GM21447 (cell line): ENCODE measurements around the gene TNFAIP1.
"Not testable (repeated sequence)": the region's sequence is repeated elsewhere in the genome, so short reads cannot be mapped to it uniquely, and the experiment has no call there.

ENCODE experiments used
- ATAC-seq: cut with Tn5 transposase; IDR thresholded peaks from one replicate; pipeline ENCODE4 v1.9.1; 2021; ENCODE audit not compliant: unreplicated experiment

The TNFAIP1 gene, protein sequence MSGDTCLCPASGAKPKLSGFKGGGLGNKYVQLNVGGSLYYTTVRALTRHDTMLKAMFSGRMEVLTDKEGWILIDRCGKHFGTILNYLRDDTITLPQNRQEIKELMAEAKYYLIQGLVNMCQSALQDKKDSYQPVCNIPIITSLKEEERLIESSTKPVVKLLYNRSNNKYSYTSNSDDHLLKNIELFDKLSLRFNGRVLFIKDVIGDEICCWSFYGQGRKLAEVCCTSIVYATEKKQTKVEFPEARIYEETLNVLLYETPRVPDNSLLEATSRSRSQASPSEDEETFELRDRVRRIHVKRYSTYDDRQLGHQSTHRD

DNA sequence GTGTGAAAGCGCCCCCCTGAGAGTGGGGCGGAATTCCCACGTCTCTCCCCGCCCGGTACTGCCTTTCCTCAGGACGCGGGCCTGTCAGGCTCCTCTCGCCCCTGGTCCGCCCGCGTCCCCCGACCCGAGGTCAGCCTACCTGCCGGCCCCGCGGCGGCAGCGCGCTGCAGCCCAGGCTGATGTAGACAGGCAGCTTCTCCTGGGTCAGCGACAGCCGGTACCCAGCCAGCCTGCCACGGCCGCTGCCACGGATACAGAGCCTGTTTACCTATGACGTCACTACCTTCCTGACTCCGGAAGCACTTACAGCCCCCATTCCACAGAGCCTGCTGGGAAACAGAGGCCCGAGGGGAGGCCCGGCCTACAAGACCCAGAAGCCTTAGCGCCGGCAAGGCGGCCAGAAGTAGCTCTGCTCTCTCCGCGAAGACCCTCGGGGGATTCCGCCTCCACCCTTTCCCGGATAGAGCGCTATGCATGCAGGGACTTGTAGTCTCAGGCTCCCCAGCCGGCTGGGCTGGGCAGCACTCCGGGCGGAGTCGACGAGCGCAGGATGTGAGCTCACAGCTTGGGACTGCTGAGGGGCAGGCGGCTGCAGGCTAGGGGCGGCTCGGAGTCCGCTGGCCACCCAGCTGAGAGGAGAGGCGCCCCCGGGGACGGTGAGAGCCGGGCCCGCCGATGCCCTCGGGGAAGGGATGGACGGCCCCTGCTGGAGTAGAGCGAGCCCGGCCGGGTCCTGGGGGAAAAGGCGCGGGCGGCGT lies at the start of gene TNFAIP1, which contains the start of gene IFT20:
TSS of gene TNFAIP1 (plus strand) at position 561 of the 758 bp plus-strand sequence. CDS start 3,761 bp downstream, outside the sequence.
TSS of gene IFT20 (minus strand) at position 272 of the 758 bp plus-strand sequence. CDS start 3,487 bp downstream, outside the sequence.
- peak; percentile 96 for ATAC-seq

DNA sequence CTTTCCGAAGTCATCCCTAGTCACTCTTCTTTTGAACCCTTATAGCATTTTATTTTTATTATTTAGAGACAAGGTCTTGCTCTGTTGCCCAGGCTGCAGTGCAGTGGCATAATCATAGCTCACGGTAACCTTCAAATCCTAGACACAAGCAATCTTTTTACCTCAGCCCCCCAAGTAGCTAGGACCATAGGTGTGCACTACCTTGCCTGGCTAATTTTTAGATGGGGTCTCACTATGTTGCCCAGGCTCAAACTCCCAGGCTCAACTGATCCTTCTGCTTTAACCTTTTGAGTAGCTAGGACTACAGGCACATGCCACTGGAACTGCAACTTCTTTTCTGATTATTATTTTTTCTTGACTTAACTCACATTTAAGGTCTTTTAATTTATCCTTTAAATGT lies 49.6 kb upstream of the TNFAIP1 start:
- no peak for ATAC-seq

DNA sequence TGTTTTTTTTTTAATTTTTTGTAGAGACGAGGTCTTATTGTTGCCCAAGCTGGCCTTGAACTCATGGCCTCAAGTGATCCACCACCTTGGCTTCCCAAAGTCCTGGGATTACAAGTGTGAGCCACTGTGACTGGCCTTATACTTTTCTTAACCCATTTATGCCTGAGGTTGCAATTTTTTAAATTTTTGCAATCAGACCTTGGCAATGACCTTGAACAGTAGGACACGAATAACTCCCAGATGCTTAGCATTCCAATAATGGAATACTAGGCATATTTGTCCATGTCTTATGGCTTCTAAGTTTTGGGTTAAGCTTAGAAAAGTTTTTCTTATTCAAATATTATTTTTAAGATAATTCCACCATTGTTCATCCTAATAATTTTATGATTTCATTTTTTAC lies 44.9 kb upstream of the TNFAIP1 start:
- no peak for ATAC-seq

DNA sequence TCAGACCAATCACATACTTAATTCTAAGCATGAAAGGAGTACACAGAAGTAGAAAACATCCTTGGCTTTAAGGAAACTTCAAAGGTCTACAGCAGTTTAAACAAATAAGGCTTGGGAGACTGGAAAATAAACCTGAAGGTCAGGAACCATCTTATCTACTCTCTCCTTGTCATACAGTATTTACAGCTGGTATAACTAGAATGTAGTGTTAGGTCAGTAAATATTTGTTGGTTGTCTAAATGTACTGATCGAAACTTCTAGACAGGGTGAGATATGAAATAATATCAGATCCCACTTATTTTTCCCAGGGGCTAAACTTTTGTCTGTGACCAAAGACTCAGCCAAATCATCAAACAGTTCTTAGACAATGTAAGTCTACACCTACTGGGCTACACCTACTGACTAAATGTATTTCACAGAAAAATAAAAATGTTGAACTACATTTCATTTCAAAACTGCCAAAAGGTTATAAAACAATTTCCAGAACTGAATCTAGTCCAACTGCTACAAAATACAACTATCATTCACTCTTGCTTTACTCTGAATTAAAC lies 43.7 kb upstream of the TNFAIP1 start:
- ATAC-seq: no peak

DNA sequence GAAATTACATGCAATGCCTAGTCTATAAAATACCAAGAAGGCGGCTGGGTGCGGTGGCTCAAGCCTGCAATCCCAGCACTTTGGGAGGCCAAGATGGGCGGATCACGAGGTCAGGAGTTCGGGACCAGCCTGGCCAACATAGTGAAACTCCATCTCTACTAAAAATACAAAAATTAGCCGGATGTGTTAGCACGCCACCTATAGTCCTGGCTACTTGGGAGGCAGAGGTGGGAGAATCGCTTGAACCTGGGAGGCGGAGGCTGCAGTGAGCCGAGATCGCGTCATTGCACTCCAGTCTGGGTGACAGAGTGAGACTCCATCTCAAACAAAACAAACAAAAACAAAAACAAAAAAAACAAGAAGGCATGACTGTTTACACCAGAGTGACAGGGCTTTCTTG lies 42.7 kb upstream of the TNFAIP1 start:
- not testable (repeated sequence) for ATAC-seq

DNA sequence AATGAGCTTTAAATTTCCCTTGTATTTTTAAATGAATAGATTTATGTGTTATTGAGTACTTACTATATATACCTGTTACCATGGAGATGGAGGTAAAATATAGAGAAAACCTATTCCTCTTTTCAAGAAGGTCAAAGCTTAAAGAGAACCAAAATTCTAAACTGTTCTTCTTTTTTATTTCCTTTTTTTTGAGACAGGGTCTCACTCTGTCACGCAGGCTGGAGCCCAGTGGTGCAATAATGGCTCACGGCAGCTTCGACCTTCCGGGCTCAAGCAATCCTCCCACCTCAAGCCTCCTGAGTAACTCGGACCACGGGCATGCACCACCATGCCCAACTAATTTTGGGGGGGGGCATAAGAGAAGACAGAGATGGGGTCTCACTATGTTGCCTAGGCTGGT lies 41.6 kb upstream of the TNFAIP1 start:
- no peak for ATAC-seq

DNA sequence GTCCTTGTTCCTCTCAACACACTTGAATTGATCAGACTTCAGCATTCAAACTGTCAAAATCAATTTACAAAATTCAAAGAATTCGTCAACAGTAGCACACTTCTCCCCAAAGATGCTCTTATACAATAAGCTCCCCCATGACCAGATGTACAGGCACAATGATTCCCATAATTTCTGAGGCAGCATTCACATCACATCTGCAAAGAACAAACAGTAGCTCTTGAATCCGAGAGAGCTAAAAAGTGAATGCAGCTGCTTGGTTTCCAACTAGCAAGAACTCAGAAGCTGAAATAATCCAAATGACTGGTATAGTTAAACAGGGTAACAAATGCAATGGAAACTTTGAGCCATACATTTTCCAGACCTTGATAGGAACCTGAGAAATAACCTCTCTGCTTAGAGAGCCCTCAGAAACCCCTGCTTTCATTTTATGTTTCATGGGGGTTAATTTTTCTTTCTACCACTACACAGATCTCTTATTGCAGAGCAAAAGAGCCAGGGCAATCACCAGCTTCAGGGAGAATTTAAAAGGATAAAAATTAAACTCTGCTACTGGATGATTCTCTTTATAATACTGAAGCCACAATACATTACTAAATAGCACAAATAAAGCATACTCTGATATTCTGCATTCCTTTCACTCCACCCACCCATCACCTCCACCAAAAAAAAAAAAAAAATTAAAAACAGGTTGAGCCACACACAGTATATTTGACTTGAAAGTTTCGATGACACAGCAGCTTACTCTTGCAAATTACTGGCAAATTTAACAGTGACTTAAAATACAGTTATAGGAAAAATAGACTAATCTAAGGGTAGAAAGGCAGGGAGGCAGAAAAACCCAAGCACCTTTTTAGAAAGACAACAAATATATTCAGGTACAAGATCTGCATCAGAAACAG lies 39.6 kb upstream of the TNFAIP1 start:
- ATAC-seq: no peak

DNA sequence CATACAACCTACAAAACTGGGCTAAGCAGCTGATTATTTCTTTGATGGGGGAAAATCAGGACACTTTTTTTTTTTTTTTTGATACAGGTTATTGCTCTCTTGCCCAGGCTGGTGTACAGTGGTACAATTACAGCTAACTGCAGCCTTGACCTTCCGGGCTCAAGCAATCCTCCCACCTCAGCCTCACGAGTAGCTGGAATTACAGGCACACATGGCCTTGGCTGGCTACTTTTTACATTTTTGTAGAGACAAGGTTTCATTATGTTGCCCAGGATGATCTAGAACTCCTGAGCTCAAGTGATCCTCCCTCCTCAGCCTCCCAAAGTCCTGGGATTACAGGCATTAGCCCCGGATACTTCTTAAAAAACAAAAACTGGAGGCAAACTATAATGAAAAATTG lies 37.1 kb upstream of the TNFAIP1 start:
- no peak for ATAC-seq

DNA sequence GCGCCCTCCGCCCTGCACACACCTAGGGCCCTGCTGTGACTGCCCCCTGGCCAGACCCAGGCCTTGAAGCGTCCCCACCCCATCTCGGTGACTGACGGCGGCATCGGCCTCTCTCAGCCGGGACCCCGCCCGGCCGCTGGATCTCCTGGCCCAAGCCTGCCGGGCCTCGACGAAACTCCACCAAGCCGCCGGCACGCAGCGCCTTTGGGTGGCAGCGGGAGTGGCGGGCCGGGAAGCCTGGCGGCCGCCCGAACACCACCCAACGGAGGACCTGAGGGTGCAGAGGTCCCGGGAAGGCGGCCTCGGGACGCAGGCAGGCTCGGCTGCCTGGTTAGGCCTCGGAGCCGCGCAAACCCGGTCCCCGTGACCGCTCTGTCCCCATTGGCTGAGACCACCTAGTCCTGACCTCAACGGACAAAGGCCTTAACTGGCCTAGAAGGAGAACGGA lies 28.6 kb upstream of the TNFAIP1 start:
- no peak for ATAC-seq

DNA sequence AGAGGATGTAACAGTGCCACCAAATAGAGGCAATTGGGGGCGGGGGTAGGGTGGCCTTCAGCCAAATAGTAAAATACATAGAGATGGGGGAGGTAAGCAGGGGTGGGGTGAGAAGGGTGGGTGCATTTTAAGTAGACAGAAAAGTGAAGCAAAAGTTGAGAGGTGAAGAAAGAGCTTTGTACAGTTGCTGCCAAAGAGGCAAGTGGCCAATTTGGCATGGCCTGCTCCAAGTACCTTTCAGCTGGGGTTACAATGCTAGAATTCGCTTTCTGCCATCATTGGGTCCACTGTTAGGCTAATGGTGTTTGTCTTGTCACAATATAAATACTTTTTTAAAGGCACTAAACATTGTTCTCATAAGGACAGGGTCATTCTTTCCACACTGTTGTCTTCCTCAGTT lies 21.7 kb upstream of the TNFAIP1 start:
- ATAC-seq: no peak

DNA sequence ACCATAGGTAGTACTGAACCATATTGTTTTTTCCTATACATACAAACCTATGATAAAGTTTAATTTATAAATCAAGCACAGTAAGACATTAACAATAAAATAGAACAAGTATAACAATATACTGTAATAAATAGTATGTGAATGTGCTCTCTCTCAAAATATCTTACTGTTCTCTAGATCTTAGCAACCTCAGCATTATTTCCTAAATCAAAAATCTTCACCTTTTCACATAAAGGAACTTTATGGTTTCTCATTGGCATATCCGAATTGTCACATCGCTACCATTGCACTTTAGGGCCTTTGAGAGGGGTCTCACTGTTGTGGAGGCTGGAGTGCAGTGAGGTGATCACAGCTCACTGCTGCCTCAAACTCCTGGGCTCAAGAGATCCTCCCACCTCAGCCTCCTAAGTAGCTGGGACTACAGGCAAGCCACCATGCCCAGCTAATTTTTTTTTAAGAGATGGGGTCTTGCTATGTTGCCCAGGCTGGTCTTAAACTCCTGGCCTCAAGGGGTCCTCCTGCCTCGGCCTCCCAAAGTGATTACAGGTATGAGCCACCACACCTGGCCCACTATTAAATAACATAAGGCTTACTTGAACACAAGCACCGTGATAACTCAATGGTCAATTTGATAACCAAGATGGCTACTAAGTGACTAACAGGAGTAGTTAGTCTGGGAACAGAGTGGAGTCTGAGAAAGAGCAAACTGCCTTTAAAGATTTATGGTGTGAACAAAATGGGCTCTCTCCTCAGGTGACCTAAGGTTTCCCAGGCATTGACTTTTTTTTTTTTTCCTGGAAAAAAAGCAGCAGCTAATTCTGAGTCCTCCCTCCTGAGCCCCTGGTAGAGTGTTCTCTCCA lies 19.5 kb upstream of the TNFAIP1 start:
- no peak for ATAC-seq

DNA sequence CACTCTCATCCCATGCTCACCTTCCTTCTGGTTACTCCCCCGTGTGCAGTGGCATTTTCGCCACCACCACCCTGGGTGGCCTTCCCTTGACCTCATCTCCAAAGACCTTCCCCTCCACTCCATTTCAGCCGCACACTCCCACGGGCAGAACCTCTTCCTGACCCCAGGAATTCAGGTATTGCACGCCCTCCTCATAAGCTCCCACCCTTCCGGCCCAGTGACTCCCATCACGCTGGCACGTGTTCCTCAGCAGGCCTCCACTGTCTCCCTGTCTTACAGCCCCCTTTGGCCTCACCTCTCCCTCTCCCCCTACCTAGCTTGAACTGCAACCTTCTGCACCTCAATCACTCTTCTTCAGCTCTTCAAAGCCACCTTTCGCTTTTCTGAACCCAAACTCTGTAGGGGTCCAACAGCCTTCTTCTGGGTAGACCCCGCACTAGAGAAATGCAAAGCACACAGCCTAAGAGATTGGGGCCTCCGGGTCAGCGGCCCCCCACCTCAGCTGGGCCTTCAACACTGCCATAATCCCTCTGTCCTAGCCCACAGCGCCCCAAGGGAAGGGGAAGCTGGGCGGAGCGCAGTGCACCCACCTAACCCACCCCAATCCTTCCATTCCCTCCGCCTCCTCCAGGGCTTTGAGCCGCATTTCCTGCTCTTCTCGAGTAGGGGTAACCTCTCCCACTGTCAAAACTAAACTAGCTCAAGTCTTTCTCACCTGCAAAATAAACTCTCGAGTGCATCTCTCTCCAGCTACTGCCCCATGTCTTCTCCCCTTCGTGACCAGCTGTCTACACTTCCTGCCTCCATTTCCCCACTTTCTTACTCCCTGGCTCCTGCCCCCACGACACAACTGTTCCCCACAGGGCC lies 18.2 kb upstream of the TNFAIP1 start:
- no peak for ATAC-seq

DNA sequence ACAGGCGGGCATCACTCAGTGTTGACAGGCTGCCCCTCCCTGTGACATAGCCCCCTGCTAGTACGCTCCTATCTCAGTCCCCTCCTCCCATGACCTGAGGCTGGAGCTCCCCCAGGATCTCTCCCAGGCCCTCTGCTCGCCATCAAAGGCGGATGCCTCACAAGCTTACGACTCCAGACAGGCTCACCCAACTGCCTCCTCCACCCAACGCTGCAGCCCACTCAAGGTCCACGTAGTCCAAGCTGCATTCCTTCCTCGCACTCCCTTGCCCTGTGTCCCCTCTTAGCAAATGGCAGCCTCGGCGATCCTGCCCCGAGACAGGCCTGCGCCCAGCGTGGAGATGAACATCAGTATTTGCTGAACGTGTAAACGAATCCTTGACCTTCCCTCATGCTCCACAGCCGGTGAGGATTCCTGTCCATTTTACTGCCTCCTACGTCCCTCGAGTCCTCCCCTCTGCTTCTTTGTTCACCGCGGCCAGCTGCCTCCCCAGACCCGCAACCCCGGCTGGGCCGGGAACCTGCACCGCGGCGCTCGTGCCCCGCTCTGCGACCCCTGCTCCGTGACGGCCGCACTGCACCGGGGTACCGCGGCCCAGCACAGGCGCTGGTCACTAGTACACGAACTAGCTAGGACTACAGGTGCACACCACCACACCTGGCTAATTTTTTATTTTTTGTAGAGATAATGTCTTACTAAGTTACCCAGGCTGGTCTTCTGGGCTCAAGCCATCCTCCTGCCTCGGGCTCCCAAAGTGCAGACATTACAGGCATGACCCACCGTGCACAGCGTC lies 17.4 kb upstream of the TNFAIP1 start:
- no peak for ATAC-seq

DNA sequence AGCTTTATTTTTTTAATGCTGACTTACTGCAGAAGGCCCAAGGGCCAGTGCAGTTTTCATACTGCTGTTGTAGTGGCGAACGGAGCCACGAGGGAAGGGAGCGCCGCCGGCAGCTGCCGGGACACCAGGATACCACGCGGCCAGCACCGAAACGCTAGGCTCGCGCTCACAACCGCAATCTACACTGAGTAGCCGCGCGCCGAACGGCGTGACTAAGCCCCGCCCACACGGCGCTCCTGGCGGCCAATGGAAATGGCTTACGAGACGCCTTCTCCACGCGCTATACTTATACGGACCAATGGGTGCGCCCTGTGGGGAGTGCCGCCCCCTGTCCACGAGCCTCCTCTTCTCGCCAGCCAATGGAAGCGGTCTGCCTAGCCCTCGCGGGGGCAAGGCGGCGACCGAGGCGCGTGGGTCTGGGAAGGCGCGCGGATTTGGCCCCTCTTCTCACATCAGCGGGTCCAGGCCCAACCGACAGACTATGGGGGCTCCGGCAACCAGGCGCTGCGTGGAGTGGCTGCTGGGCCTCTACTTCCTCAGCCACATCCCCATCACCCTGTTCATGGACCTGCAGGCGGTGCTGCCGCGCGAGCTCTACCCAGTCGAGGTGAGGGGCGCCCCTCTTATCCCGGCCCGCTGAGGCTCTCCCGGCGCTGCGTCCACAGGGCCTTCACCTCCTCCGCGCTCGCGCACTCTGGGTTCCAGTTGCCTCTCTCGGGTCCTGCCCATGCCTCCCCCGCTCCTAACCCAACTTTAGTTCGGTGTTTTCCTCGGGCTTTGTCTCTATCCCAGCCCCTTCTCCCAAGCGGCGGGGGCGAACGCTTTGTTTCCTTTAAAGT lies 16.6 kb upstream of the TNFAIP1 start, which contains the start of gene TMEM97:
TSS of gene TMEM97 (plus strand) at position 442 of the 839 bp plus-strand sequence. CDS start at position 482, 40 bp downstream.
- peak; percentile 95 for ATAC-seq

DNA sequence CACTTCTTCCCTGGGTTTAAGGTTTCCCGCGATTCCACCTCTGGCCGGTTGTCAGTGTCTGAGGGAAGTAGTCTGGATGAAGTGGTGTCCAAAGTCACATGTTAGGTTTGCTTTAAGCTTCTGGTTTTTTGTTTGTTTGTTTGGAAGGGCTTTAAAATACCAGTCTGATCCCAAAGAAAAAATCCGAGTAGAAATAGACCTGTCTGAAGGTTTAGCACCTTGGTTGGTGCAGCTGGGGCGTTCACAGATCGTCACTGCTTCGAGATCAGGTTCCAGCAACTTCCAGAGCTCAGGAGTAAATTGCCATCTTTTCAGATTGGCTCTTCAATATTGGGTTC lies 16.0 kb upstream of the TNFAIP1 start:
- ATAC-seq: no peak

DNA sequence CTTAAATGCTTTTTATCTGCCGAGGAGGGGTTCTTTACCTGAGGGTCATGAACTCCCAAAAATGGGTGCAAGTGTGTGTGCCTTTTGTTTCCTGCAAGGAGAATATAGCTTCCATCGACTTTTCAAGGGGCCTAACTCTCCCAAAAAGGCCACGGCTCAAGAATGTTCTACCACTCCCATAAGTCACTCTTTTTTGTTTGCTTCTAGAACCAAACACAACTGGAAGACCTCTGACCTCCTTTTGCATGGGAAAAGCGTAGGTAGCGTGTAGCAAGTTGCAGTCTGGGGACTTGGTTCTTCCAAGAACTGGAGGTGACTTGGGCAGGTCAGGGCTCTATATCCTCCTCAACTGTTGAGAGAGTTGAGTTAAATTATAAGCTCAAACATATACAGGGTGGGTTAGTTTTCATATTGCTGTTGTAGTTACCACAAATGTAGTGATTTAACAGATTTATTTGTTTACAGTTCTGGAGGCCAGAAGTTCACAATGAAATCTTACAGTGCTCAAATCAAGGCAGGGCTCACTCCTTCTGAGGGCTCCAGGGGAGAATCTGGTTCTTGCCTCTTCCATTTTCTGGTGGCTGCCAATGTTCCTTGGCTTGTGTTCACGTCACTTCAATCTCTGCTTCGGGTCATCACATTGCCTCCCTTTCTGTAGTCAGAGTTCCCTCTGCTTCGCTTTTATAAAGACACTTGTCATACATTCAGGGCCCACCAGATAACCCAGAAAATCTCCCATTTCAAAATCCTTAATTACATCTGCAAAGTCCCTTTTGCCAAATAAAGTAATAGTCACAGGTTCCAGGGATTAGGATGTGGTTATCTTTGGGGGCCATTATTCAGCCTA lies 15.1 kb upstream of the TNFAIP1 start:
- ATAC-seq: no peak
